ENCODE measurements around the gene NMNAT2.
A peak's percentile ranks its signal among the peaks of the same experiment; 100 is the strongest.

Gene NMNAT2

DNA sequence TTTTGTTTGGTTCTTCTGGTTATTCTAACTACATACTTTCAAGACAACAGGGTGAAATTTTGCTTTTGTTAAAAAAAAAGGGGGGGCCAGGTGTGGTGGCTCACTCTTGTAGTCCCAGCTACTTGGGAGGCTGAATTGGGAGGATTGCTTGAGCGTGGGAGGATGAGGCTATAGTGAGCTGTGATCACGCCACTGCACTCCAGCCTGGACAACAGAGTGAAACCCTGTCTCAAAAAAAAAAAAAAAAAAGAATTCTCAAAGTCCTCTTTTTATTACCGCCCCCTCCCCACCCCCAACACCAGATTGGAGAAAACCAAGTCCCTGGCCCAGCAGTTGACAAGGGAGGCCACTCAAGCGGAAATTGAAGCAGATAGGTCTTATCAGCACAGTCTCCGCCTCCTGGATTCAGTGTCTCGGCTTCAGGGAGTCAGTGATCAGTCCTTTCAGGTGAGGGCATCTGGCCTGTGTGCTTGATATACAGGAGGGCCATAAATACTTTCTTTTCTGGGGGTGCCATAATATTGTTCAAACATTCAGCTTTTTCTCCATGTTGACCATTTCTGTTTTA, 181.9 kb downstream of the NMNAT2 start:
- DNase-seq (ENCODE audit: low spot score): no peak

DNA sequence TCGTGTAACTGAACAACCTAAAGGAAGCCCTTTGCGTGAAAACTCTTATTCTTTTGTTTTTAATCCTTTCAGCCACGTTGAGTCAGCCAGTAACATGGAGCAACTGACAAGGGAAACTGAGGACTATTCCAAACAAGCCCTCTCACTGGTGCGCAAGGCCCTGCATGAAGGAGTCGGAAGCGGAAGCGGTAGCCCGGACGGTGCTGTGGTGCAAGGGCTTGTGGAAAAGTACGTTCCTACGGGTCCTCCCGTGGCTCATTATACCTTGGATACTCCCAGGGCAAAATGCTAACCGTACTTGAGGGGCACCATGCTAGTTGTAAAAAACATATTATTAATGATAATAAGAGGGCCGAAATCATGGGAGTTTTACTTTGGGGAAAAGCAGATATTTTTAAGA, 182.7 kb downstream of the NMNAT2 start:
- DNase-seq (ENCODE audit: low spot score): no peak

GRCh38 chr1:183234660-183235476, 183.3 kb downstream of the NMNAT2 start:
- DNase-seq (ENCODE audit: low spot score): peak; percentile 15

DNA sequence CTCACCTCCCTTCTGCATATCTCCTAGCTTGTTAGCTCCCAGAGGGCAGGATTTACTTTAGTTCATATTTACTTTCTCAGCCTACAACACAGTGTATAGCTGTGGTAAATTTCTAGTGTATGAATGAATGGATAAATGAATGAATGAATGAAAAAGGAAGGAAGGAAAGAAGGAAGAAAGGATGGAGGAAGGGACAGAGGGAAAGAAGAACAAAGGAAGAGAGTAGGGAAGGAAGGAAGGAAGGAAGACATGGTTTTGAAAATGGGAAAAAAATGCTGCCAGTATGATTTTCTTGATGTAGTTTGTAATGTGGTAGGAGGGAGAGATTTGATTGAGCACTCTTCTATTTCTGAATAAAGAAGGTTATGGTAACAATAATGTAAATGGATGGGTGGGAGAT, 185.1 kb downstream of the NMNAT2 start:
- no peak for DNase-seq (ENCODE audit: low spot score)

DNA sequence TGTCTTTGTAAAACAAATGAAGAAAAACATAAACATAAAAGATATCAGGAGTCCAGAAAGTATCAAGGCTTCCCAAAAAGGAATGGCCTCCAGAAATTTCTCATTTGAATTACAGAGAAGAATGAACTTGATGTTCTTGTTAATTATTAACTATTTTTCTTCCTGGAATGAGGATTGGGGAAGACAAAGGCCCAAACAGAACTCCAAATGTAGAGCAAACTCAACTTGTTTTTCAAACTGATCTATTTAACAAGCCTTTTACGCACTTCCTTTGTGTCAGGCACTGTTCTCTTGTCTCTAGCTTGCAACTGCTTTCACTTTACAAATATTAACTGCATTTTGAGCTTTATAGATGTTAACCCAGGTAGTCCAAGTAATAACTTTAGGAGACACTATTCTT, 186.6 kb downstream of the NMNAT2 start:
- DNase-seq (ENCODE audit: low spot score): no peak

DNA sequence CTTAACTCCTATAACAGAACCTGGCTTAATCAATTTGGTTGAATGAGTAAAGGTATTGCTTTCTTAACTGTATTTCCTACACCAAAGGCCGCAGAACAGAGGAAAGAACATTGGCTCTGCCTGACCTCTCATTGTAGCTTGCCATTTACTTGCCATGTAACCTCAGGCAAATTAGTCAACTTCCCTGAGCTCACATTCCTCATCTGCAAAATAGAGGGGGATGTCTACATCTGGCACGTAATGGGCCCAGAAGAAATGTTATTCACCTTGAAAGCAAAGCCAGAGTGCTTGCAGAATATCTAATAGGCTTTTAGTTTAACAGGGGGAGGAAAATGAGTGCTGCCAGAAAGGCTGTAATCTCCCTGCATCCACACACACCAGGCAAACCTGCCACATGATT, 187.8 kb downstream of the NMNAT2 start:
- DNase-seq (ENCODE audit: low spot score): no peak

GRCh38 chr1:183228347-183229220, 189.6 kb downstream of the NMNAT2 start:
- no peak for DNase-seq (ENCODE audit: low spot score)

DNA sequence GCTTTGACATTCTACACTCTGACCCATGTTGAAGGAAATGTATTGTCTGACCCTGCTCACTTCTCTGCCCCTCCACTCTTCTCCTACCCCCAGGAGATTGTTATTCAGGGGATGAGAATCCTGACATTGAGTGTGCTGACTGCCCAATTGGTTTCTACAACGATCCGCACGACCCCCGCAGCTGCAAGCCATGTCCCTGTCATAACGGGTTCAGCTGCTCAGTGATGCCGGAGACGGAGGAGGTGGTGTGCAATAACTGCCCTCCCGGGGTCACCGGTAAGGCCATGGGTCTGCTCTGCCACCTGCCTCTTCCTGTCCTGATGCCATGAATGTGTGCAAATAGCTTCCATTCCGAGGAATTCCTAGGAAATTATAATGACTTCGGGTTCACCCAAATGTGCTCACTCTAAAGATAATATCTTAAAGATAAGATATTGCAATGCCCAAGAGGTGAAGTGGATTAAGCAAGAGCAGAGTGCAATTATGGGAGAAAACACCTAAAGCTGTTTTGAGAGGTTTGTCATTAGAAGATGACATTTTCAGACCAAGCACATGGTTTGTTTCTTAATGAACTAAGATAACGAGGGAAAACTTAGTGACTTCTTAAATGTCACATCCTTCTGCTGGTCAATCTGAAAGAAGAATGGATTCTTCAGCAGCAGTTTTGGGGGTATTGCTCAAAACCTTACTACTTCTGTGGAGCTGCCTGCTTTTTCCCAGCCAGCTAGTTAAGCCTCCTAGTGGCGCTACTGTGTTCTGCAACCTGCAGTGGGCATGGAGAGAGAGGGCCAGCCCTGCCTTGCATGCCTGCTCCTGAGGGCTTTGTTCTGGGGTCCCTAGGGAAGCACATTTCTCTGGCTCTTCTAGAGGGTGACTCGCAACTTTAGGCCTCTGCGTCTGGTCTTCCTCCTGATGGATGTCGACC, 190.5 kb downstream of the NMNAT2 start:
- DNase-seq (ENCODE audit: low spot score): no peak

DNA sequence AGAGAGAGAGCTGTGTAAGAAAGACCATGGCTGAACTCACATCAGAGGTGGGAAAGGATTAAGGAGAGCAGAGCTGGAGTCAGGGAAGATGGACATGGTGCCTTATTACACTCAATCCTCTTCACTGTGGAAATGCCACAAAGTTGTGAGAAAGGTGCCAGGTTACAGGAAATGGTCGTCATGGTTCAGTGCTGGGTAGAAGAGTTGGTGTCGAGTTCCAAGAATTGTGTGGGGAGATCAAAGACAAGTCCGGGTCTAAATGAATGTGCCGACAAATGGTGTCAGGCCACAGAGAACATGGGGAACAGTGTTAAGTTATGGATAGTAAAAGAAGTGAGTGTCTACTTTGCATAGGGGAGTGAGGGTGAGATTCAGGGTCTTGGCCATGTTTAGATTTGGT, 191.2 kb downstream of the NMNAT2 start:
- no peak for DNase-seq (ENCODE audit: low spot score)

- no peak for DNase-seq (ENCODE audit: low spot score)
These were observed 191.8 kb downstream of the NMNAT2 start for GRCh38 chr1:183226361-183226760.

GRCh38 chr1:183223467-183223866, 194.7 kb downstream of the NMNAT2 start:
- no peak for DNase-seq (ENCODE audit: low spot score)

GRCh38 chr1:183222909-183223308, 195.3 kb downstream of the NMNAT2 start:
- DNase-seq (ENCODE audit: low spot score): no peak

- no peak for DNase-seq (ENCODE audit: low spot score)
These were observed 198.6 kb downstream of the NMNAT2 start for GRCh38 chr1:183219616-183220009.

- no peak for DNase-seq (ENCODE audit: low spot score)
These were observed 199.1 kb downstream of the NMNAT2 start for GRCh38 chr1:183218971-183219615.

DNA sequence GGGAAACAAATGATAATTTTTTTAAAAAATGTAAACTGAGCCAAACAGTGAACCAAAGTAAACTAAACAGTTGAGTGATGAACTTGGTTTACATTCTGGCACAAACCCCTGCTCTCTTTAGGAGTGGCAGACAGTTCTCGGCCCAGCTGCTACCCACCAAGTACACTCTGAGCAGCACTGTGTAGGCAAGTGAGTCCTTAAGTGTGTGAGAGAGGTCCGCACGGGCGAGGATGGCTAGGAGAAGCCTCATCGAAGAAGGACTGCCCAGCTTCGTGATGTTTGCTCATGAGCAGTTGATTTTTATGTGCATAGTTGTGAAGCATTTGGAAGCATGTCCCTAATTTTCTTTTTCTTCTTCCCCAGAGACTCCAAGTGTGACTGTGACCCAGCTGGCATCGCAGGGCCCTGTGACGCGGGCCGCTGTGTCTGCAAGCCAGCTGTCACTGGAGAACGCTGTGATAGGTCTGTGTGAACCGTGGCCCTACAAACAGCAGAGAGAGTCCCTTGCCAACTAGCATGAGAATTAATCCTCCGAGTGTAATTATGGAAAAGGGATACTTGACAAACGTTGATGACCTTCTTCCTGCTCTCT, 200.1 kb downstream of the NMNAT2 start:
- no peak for DNase-seq (ENCODE audit: low spot score)

GRCh38 chr1:183215936-183216335, 202.2 kb downstream of the NMNAT2 start:
- DNase-seq (ENCODE audit: low spot score): no peak

DNA sequence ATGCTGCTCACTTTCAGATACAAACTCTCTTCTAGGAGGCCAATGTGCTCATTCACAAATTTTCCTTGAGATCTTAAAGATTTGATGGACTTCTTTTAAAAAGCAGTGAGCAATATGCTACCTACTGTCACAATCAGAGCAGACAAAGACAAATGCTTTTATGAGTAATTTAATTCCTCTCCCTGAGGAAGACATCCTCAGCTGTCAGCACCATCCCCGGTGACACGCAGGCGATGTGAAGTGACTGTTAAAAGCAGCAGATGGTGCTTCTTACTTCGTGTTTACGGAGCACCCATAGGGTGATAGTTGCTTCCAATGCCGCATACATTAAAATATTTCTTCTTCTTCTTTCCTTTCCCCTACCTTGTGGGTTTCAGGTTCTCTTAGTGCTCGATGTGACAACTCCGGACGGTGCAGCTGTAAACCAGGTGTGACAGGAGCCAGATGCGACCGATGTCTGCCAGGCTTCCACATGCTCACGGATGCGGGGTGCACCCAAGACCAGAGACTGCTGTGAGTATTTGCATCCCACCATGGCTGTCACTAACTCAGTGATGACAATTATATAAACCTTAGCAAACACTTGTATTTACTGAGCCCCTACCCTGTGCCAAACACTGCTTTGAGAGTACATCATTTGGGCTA, 203.0 kb downstream of the NMNAT2 start:
- no peak for DNase-seq (ENCODE audit: low spot score)

- DNase-seq (ENCODE audit: low spot score): no peak
These were observed 203.9 kb downstream of the NMNAT2 start for GRCh38 chr1:183214021-183214970.

GRCh38 chr1:183212870-183213269, 205.3 kb downstream of the NMNAT2 start:
- no peak for DNase-seq (ENCODE audit: low spot score)

Measured in pons (tissue), 1 donor.